GM20000 (cell line): ENCODE data around the gene ADARB2.

ENCODE experiments used
- DNase-seq: peaks from one replicate; pipeline ENCODE4 v3.0.0; 2012; ENCODE audit warnings: low spot score
- TF ChIP-seq, protein P1 (sequence below): IDR thresholded peaks from 2 replicates; pipeline ENCODE4 v1.5.1; 2012; ENCODE audit warnings: mild to moderate bottlenecking, control low read depth; ENCODE audit errors: extremely low read depth, missing control alignments

Gene ADARB2

DNA sequence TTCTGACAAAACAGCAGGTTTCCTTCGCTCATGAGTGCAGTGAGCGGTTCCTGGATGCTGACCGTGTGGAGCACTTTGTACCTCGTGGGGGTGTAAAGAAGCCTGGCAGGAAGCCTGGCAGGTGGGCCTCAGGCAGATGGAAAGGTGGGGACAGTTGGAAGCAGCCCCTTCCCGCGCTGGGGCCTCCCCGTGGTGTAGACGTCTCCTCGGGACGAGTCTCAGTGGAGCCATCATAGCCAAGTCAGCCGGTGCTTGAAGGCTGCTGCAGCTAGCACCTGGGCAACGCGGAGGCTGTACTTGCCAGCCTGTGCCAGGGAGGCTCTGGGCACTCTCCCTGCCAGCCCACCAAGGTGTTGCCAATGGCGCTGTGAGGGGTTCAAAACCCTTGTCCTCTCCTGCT lies 526.7 kb downstream of the ADARB2 start:
- TF ChIP-seq, protein P1, sequence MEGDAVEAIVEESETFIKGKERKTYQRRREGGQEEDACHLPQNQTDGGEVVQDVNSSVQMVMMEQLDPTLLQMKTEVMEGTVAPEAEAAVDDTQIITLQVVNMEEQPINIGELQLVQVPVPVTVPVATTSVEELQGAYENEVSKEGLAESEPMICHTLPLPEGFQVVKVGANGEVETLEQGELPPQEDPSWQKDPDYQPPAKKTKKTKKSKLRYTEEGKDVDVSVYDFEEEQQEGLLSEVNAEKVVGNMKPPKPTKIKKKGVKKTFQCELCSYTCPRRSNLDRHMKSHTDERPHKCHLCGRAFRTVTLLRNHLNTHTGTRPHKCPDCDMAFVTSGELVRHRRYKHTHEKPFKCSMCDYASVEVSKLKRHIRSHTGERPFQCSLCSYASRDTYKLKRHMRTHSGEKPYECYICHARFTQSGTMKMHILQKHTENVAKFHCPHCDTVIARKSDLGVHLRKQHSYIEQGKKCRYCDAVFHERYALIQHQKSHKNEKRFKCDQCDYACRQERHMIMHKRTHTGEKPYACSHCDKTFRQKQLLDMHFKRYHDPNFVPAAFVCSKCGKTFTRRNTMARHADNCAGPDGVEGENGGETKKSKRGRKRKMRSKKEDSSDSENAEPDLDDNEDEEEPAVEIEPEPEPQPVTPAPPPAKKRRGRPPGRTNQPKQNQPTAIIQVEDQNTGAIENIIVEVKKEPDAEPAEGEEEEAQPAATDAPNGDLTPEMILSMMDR: no peak

DNA sequence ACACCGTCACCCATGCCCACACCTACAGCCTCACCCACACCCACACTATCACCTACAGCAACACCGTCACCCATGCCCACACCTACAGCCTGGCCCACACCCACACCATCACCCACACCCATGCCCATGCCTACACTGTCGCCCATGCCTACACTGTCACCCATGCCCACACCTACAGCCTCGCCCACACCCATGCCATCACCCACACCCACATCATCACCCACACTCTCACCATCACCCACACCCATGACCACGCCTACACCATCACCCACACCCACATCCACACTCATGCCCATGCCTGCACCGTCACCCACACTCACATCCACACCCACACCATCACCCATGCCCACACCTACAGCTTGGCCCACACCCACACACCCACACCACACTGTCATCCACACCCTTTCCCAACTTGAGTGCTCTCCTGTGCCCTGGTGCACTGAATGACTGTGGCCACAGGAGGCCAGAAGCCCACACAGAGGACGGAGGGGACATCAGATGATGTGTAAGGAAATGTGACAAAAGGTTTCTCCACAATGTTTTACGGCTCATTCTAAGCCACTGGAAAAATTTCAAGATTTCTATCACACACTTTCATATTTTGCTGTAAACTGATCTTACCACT lies 527.9 kb downstream of the ADARB2 start:
- no peak for DNase-seq
- TF ChIP-seq, protein P1: no peak

More for the DNA sequence above, 526.7 kb downstream of the ADARB2 start:
- no peak for DNase-seq

DNA sequence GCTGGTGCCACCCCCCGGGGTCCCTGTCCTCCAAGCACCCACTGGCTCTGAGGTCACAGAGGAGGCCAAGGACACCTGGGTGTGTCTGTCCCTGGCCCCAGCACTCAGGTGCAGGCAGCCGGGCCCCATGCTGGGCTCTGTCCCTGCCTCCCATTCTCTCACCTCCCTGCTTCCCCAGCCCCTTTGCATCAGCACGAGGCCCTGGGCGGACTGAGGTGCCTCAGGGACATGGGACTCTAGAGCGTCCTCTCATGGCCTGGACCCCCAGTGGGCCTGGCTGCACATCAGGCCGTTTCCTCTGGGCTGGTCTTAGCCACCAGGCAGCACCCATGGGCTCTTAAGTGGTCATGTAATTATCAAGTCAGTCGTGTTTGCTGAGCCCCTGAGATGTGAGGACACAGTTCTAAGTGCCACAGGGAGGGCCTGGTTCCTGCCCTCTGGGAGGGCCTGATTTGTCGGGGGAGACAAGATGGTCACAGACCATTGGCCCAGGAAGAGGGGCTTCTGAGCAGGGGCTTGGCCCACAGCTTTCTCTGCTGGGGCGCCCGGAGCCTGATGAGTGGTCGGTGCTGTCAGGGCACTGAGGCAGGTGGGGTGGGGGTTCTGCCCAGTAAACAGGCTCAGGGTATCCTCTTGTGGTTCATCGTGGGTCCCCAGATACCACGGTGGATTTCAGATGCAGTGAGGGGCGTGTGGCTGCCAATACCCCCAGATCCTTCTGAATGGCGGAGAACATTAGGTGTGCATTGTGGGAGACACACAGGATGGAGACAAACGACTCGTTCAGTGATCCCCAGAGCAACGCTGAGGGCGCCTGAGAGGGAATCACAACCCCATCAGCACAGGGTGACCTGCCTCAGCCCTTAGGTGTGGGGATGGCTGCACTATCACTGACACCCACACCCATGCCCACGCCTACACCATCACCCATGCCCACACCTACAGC lies 528.7 kb downstream of the ADARB2 start:
- no peak for DNase-seq
- TF ChIP-seq, protein P1: no peak

DNA sequence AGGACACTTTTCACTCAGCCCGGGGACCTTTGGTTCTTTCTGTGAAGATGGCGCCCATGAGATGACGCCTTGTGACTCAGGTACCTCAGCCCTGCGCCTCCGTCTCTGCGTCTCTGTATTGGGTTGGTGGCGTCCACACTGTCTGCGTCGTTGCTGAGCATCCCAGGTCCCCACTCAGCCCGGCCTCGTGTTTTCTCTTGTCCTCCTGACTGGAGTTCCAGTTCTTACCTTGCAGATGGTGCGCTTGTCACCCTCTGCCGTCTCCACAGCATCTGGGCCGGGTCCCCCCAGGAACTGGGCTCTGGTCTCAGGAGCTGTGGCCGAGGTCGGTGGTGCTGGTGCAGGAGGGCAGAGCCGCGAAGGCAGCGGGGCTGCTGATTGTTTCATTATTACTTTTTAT lies 530.7 kb downstream of the ADARB2 start:
- DNase-seq: no peak
- TF ChIP-seq, protein P1: no peak

DNA sequence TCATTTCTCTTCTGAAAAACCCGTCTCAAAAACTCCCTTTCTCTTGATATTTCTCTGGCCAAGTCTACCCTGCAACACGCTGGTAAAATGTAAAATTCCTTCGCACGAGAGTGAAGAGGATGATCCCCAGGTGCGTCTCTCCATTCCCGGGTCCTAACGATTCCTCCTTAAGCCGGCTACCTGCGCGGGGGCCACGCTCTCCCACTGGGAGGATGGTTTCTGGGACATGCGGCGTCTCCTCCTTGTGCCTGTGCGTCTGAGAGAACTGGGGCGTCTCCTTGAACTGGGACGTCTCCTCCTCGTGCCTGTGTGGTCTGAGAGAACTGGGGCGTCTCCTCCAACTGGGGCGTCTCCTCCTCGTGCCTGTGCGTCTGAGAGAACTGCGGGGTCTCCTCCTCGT lies 531.2 kb downstream of the ADARB2 start:
- DNase-seq: no peak
- TF ChIP-seq, protein P1: no peak

DNA sequence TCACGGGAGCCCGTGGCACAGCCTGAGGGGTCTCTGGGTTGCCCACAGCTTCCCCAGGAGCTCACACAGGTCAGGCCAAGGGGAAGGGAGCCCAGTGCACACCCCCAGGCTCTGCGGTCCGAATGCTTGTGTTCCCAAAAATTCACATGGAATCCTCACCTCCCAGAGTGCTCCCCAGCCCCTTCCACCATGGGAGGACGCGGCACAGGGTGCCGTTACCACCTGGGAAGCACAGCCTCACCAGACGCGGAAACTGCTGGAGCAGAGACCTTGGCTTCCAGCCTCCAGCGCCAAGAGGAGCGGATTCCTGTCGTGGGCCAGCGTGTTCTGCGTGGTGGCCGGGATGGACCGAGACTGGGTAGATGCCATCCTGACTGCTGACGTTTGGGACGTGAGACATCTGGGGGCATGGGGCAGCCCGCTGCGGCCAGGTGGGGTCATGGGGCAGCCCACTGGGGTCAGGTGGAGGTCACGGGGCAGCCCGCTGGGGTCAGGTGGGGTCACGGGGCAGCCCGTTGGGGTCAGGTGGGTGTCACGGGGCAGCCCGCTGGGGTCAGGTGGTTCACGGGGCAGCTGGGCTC lies 531.8 kb downstream of the ADARB2 start:
- TF ChIP-seq, protein P1: no peak
- no peak for DNase-seq
